ENCODE measurements around the gene LYRM9. TPM values are rescaled to one million over a fixed set of nuclear protein-coding genes. Genes with fewer than 3 reads are reported as not detected.

LYRM9 gene
- total RNA-seq, 1 donor from 2014 or later, result 16.0 TPM

DNA sequence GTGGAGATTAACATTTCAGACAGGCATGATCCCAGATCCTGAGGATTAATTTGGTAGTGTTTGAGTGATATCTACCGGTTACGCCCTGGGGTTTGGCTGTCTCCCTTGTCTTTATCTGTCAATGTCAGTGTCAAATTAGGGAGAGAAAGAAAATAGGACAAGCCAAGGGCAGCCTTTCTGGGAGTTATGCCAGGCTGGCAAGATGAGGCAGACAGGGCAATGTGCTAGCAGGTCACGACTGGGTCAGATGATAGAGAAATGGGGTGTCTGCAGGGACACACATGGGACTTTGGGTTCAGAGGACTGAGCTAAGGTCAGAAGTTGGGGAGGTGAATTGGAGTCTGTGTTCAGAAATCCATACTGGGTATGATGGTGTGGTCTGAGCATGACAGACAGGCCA, 27.4 kb upstream of the LYRM9 start:
- H3K36me3 Mint-ChIP-seq, result no peaks in the 10 kb centered on the region
- Histone ChIP-seq H3K27me3 (peaks cover 33% of the 10 kb centered on the region), H3K27ac (no peak overlapping the region), H3K9me3 (ENCODE audit: low read depth) (no peaks in the 10 kb centered on the region), H3K4me2 (no peak overlapping the region), H4K20me1 (ENCODE audit: low read depth) (no peaks in the 10 kb centered on the region), H3K9ac (no peak overlapping the region), H3K79me2 (ENCODE audit: low read depth) (no peaks in the 10 kb centered on the region), H3K4me1 (peaks cover 7% of the 10 kb centered on the region), H3K36me3 (no peaks in the 10 kb centered on the region), H3K4me3 (no peak overlapping the region), H2AFZ (replicated peaks) (no peak overlapping the region), H3F3A (ENCODE audit: low read depth) (peaks cover 6% of the 10 kb centered on the region)
- H3K27ac Mint-ChIP-seq, result no peak overlapping the region
- no peaks in the 10 kb centered on the region for H3K9me3 Mint-ChIP-seq
- no peak overlapping the region for H3K4me3 Mint-ChIP-seq
- H3K4me1 Mint-ChIP-seq, result peaks cover 5% of the 10 kb centered on the region
- no peak for DNase-seq (ENCODE audit: low spot score)
- TF ChIP-seq EZH2phosphoT487 (IDR thresholded peaks at IDR 0.05) (no peak), EZH2 (IDR thresholded peaks at IDR 0.05) (no peak)
- TF ChIP-seq, protein P1, sequence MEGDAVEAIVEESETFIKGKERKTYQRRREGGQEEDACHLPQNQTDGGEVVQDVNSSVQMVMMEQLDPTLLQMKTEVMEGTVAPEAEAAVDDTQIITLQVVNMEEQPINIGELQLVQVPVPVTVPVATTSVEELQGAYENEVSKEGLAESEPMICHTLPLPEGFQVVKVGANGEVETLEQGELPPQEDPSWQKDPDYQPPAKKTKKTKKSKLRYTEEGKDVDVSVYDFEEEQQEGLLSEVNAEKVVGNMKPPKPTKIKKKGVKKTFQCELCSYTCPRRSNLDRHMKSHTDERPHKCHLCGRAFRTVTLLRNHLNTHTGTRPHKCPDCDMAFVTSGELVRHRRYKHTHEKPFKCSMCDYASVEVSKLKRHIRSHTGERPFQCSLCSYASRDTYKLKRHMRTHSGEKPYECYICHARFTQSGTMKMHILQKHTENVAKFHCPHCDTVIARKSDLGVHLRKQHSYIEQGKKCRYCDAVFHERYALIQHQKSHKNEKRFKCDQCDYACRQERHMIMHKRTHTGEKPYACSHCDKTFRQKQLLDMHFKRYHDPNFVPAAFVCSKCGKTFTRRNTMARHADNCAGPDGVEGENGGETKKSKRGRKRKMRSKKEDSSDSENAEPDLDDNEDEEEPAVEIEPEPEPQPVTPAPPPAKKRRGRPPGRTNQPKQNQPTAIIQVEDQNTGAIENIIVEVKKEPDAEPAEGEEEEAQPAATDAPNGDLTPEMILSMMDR (IDR thresholded peaks at IDR 0.05), result no peak
- peaks cover 13% of the 10 kb centered on the region for H3K27me3 Mint-ChIP-seq (ENCODE audit: insufficient read depth, low read depth)

DNA sequence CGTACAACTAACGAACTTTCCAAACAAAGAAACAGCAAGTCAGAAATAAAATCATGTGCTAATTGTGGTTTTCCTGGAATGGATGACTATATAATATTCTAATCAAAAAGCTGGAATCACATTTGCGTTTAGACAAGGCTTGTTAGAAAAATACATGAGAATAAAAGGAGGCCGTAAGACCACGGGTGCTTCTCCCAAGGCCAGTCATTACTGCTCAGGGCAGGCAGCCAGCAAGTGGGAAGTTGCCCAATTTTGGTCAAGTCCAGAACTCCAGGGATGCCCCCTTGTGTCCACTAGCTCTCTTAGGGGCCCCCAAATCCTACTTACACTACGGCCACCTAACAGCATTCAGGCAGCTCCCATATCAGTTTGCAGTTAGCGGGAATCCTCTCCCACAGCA, 25.9 kb upstream of the LYRM9 start:
- Histone ChIP-seq H2AFZ (replicated peaks) (no peak overlapping the region), H3K4me3 (no peak overlapping the region), H3K9ac (no peak overlapping the region), H3K27me3 (peaks cover 45% of the 10 kb centered on the region), H3K36me3 (no peaks in the 10 kb centered on the region), H3K79me2 (ENCODE audit: low read depth) (no peaks in the 10 kb centered on the region), H3K9me3 (ENCODE audit: low read depth) (no peaks in the 10 kb centered on the region), H3K27ac (no peak overlapping the region), H3F3A (ENCODE audit: low read depth) (peaks cover 11% of the 10 kb centered on the region), H4K20me1 (ENCODE audit: low read depth) (no peaks in the 10 kb centered on the region), H3K4me1 (peaks cover 11% of the 10 kb centered on the region), H3K4me2 (no peak overlapping the region)
- TF ChIP-seq EZH2 (IDR thresholded peaks at IDR 0.05) (no peak), EZH2phosphoT487 (IDR thresholded peaks at IDR 0.05) (no peak)
- TF ChIP-seq, protein P1 (IDR thresholded peaks at IDR 0.05), result peak; percentile 3
- no peak for DNase-seq (ENCODE audit: low spot score)
- Mint-ChIP-seq H3K4me3 (no peak overlapping the region), H3K9me3 (no peaks in the 10 kb centered on the region), H3K27me3 (ENCODE audit: insufficient read depth, low read depth) (peaks cover 16% of the 10 kb centered on the region), H3K36me3 (no peaks in the 10 kb centered on the region), H3K27ac (no peak overlapping the region), H3K4me1 (peaks cover 11% of the 10 kb centered on the region)

DNA sequence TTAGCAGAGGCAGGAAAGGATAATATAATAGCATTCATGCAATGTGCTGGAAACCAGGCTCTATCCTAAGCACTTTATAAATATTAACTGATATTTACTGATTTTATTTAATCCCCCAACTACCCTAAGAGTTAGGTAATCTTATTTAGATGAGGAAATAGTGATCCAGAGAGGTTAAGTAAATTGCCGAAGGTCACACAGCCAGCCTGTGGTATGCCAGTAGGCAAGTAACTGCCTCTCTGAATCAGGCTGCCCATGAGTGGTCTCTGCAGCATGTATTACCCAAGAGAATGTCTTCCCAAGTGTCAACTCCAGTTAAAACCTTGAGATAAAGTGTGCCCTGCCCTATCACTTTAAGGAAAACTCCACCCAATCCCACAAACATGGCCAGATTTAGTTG, 25.3 kb upstream of the LYRM9 start:
- Mint-ChIP-seq H3K27ac (no peak overlapping the region), H3K4me1 (peaks cover 11% of the 10 kb centered on the region), H3K9me3 (no peaks in the 10 kb centered on the region), H3K4me3 (no peak overlapping the region), H3K36me3 (no peaks in the 10 kb centered on the region), H3K27me3 (ENCODE audit: insufficient read depth, low read depth) (peaks cover 16% of the 10 kb centered on the region)
- Histone ChIP-seq H3K4me1 (peaks cover 11% of the 10 kb centered on the region), H2AFZ (replicated peaks) (no peak overlapping the region), H3K36me3 (no peaks in the 10 kb centered on the region), H3K27me3 (peaks cover 51% of the 10 kb centered on the region), H3F3A (ENCODE audit: low read depth) (peaks cover 11% of the 10 kb centered on the region), H3K9me3 (ENCODE audit: low read depth) (no peaks in the 10 kb centered on the region), H4K20me1 (ENCODE audit: low read depth) (no peaks in the 10 kb centered on the region), H3K9ac (no peak overlapping the region), H3K4me2 (no peak overlapping the region), H3K79me2 (ENCODE audit: low read depth) (no peaks in the 10 kb centered on the region), H3K4me3 (no peak overlapping the region), H3K27ac (no peak overlapping the region)
- TF ChIP-seq, protein P1 (IDR thresholded peaks at IDR 0.05), result no peak
- TF ChIP-seq EZH2phosphoT487 (IDR thresholded peaks at IDR 0.05) (no peak), EZH2 (IDR thresholded peaks at IDR 0.05) (no peak)
- no peak for DNase-seq (ENCODE audit: low spot score)
